Posterior vena cava (tissue), 2 donors: ENCODE data around the gene SGK1. TPM values are rescaled to one million over a fixed set of nuclear protein-coding genes. Genes with fewer than 3 reads are reported as not detected.
A peak's percentile ranks its signal among the peaks of the same experiment; 100 is the strongest.
"Not testable (repeated sequence)": the region's sequence is repeated elsewhere in the genome, so short reads cannot be mapped to it uniquely, and the experiment has no call there.

ENCODE experiments used
- DNase-seq: peaks from one replicate; pipeline ENCODE4 v3.0.0-alpha.2; 2020; ENCODE audit warnings: low spot score
- intact Hi-C, 2 donors: fragments of 100-400 bp; cut with DNase I; formaldehyde crosslinking; loops; one replicate each; pipeline versions ENCODE4 v1.14.1 to v1.14.2; 2022 to 2023
- total RNA-seq, 2 donors: library from RNA; stranded (reverse); fragmentation: NEBNext Ultra II Directional; extraction: Animal tissue kit (Norgen Biotek cat#: 25700); gene quantifications; one replicate each; pipeline ENCODE4 v1.2.1, GENCODE V29; 2021
- donor health status: DM: yes; HTN: yes; CAD: no.
- donor health status: DM: yes; HTN: yes; CAD: no.

The SGK1 gene
- total RNA-seq, 2 donors from 2014 or later, result 61.1 to 143 TPM

DNA sequence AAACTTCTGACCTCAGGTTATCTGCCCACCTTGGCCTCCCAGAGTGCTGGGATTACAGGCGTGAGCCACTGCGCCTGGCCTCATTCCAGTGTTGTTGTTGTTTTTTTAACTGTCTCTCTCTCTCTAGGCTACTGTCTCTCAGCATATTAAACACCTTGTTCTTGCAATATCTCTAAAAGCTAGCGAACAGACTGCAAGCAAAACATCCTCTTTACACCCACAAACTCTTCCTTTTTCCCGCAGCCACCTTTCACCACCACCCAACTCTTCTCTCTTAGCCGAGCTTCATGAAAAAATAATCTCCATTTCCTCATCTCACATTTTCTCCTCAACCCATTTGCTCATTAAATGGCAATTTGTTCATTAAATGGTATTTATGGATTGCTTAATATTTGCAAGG is 45.5 kb downstream of the SGK1 start:
- intact Hi-C loops, result no loop called here
- no peak for DNase-seq

- intact Hi-C loops, result no loop called here
- DNase-seq, result no peak
Measured at GRCh38 chr6:134267917-134268361, 50.0 kb downstream of the SGK1 start.

- intact Hi-C loops, result no loop called here
- no peak for DNase-seq
Measured at GRCh38 chr6:134266776-134267175, 51.1 kb downstream of the SGK1 start.

DNA sequence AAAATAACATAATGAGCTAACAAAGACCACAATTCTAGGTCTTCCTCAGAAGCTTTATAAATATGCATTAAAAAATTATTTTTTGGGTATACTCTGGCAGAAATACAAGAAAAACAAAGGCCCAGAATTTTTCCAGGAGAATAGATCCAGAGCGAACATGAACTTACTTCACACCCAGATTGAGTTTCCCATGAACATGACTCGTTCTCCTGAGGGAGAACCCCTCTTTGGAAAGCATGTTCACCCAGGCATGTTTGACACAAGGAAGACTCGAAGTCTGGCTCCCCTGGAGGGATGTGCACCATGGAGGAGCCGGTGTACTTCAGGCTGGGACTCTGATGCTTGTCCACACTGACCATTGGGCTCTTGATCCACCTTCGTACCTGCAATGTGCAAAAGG is 56.1 kb downstream of the SGK1 start:
- intact Hi-C loops, result no loop called here
- no peak for DNase-seq

DNA sequence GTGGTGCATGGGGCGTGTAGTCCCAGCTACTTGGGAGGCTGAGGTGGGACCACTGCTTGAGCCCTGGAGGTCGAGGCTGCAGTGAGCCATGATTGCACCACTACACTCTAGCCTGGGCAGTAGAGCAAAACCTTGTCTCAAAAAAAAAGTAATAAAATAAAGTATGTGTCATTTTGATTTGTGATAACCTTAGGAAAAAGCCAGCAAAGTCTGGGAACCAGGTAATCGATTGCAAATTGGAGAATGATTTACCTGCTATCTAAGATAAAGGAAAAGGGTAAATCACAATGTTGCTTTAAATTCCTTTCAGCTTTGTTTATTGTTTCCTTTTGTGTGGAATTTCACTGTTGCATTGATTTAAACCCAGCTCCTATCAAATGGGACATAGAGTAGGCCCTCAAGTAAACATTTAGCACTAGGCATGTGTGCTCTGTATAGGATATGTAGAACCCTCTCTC is 59.0 kb downstream of the SGK1 start:
- no peak for DNase-seq
- intact Hi-C loops, result no loop called here

- intact Hi-C loops, result no loop called here
- DNase-seq, result no peak
Measured at GRCh38 chr6:134257516-134257915, 60.4 kb downstream of the SGK1 start.

GRCh38 chr6:134256862-134257261 is 61.0 kb downstream of the SGK1 start:
- no peak for DNase-seq
- intact Hi-C loops, result no loop called here

DNA sequence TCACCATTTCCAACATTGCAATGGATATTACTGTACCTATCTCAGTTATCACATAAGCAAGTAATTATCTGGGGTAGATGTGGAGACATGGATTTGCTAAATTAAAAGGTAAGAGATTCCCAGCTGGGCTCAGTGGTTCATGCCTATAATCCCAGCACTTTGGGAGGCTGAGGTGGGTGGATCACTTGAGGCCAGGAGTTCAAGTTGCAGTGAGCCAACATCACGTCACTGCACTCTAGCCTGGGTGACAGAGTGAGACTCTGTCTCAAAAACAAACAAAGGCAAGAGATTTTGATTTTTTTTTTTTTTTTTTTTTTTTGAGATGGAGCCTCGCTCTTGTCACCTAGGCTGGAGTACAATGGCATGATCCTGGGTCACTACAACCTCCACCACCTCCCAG is 62.6 kb downstream of the SGK1 start:
- intact Hi-C loops, DNase-seq: not testable (repeated sequence)

- intact Hi-C loops, result no loop called here
- DNase-seq, result no peak
Measured at GRCh38 chr6:134254118-134254517, 63.8 kb downstream of the SGK1 start.

DNA sequence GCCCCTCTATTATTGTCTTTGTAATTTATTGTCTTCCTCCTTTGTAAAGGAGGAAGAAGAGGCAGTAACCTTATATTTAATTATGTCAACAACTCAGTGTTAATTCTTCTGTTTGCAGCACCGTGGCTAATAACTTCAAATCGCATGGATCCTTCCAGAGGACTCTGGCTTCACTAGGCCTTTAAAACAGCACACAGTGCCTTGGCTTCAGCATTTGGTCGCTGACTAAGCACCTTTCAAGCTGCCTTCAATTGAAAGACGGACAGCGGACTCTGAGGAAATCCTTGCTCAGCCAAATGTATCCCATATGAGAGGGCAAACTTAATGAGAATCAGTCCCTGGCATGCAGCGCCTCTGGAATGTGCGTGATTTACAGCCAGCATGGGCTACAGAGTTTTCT is 64.2 kb downstream of the SGK1 start:
- intact Hi-C loops, result no loop called here
- no peak for DNase-seq

- no peak for DNase-seq
- intact Hi-C loops, result no loop called here
Measured at GRCh38 chr6:134251320-134251719, 66.6 kb downstream of the SGK1 start.

GRCh38 chr6:134250776-134251175 is 67.1 kb downstream of the SGK1 start:
- intact Hi-C loops, result no loop called here
- DNase-seq, result no peak

DNA sequence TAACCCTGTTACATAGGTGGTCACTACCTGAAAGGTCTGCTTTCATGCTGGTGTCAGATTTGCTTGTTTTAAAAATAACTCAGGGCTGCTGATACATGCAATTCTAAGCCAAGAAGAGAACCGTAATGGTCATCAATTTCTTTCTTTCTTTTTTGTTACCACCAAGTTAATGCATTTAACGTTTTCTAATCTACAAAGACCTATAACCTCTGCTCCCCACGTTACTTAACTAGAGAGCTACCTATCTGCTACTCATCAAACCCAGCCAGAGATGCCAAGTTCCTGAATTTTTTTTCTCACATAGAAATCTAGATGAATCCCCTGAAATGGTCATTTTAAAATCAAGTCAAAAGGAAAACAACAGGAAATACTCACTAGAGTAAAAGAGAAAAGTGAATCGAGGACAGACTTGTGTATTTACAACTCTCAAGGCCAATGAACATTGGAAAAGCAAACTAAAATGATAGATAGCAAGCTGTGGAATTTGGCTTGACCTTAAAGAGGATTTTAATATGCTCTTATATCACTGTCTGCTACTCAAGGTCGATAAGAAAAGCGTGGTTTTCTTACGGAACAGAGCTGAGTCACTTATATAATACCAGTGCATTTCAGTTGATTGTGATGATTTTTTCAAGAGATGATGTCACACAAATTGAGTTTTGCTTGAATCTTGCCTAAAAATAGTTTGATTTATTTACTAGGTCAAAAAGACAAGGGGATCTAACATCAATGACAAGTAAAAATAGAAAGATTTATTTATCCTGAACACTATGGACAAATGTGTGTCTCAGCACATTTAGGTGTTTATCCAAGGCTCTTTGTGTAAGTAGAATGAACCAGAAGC is 67.9 kb downstream of the SGK1 start:
- intact Hi-C loops, result no loop called here
- no peak for DNase-seq

DNA sequence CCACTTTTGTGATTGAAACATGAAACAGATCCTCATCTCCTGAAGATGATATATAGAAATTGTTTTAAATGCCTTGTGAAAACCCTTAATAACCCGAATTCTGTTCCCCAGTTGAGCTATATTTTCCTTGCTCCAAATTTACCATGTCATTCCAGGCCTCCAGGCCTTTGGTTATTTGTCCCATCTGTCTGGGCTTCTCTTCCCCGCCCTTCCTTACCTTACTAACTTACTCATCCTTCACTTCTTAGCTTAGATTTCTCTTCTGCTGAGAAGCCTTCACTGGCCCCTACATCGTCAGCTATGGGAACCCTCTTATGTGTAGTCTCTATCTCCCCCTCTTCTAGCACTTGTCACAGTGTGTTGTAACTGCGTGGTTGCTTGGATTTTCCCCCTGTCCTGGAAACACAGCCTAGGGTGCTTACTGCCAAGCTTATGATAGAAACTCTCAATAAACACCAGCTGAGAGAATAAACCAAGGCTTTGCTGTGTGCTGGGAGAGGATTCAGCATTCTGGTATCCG is 68.6 kb downstream of the SGK1 start:
- DNase-seq, result no peak
- intact Hi-C loops, result no loop called here

- intact Hi-C loops, result no loop called here
- DNase-seq, result no peak
Measured at GRCh38 chr6:134247844-134248580, 69.9 kb downstream of the SGK1 start.

DNA sequence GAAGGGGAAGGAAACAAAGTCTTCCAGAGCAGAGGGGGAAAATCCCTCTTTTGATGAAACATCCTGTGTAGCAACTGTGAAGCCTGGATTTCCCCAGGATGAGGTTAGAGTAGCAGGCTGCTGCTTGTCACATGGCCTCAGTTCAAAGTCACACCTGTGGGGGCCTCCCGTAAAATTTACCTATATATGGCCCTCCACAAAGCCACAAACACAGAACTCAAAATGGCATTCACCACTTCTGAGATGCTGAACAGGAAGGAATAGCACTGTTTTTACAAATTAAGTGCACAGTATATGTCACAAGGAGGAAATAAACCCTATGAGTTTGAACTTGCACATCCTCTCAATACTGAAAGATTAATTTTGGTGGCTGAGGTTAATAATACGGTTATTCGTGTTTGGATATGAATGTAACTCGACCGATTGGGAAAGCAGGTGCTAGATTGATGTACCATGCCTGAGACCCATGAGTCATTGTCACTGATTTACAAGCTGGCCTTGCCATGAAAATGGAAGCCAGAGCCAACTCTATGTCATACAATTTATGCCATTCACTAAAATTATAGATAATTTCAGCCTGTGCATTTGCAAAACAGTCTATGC is 70.6 kb downstream of the SGK1 start:
- DNase-seq, result no peak
- intact Hi-C loops, result no loop called here

DNA sequence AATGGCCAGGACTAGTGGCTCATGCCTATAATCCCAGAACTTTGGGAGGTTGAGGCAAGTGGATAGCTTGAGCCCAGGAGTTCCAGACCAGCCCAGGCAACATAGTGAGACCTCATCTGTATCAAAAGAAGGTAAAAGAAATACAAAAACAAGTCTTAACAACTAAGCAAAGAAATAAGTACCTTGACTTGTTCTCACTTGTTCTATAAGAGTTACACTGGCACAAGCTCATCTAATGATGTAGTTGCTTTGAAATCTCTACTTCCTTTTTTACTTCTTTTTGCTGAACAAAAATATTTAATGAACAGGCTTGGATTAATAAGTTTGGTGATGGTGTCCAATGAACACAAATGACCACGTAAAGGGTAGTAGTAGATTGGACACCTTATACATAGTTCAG is 72.2 kb downstream of the SGK1 start:
- intact Hi-C loops, result no loop called here
- no peak for DNase-seq

DNA sequence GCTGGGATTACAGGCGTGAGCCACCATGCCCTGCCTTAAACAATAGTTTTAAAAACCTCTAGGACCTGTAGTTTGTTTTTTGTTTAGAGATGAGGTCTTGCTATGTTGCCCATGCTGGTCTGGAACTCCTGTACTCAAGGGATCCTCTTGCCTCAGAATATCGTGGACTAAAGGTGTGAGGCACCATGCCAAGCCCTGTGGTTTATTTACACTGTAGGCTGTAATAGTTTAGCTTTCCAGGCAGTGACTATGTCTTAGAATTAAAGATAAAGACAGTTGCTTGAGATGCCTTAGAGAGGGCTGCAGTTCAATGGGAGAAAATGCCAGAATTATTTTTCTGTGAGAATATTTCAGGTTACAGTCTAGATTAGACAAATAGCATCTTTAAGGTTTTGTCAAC is 72.9 kb downstream of the SGK1 start:
- intact Hi-C loops, result no loop called here
- no peak for DNase-seq

DNA sequence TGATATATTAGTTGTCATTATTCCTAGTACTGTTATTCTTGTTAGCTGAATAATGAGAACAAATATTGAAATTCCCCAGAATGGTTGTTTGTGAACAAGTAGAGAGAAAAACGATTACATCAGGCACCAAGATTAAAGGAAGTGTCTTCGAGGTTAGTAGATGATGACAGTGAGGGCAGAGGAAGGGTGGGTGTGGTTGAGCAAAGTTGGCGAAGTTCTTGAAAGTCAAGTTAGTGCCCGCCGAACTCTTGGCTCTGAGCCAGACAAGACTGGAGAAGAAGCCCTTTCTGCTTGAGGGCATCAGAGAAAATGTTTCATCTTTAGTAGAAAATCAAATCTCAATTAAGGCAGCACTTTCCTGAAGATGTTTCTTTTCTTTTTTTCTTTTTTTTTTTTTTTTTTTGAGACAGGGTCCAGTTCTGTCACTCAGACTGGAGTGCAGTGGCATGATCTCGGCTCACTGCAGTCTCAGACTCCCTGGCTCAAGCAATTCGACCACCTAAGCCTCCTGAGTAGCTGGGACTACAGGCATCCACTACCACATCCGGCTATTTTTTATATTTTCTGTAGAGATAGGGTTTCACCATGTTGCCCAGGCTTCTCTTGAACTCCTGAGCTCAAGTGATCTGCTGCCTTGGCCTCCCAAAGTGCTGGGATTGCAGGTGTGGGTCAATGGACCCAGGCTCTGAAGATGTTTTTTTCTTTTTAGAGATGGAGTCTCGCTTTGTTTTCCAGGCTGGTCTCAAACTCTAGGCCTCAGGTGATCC is 77.1 kb downstream of the SGK1 start:
- intact Hi-C loops, result no loop called here
- peak; percentile 92 for DNase-seq
